Breast epithelium (tissue), 3 donors: ENCODE measurements around the gene ERC1.

ENCODE experiments used
- POLR2A ChIP-seq: fragments of 450-650 bp; IDR thresholded peaks from one replicate; pipeline ENCODE4 v1.6.1; 2016; ENCODE audit warnings: antibody characterized with exemption, mild to moderate bottlenecking, moderate library complexity
- POLR2AphosphoS5 ChIP-seq, 3 donors: sonication (generic); formaldehyde crosslinking; IDR thresholded peaks; one replicate each; pipeline ENCODE4 v1.6.1; 2017; ENCODE audit warnings: antibody characterized with exemption in 3 of 3
- TF ChIP-seq, protein P1 (sequence below), 3 donors: fragments of 450-650 bp; IDR thresholded peaks; one replicate each; pipeline ENCODE4 v1.5.1; 2016 to 2017; ENCODE audit warnings: antibody characterized with exemption in 3 of 3, mild to moderate bottlenecking in 3 of 3, moderate library complexity in 3 of 3

GRCh38 chr12:1532375-1533165, 541.5 kb downstream of the ERC1 start:
- TF ChIP-seq POLR2AphosphoS5 (IDR thresholded peaks at IDR 0.05) (no peak), POLR2A (no peak)
- TF ChIP-seq, protein P1, sequence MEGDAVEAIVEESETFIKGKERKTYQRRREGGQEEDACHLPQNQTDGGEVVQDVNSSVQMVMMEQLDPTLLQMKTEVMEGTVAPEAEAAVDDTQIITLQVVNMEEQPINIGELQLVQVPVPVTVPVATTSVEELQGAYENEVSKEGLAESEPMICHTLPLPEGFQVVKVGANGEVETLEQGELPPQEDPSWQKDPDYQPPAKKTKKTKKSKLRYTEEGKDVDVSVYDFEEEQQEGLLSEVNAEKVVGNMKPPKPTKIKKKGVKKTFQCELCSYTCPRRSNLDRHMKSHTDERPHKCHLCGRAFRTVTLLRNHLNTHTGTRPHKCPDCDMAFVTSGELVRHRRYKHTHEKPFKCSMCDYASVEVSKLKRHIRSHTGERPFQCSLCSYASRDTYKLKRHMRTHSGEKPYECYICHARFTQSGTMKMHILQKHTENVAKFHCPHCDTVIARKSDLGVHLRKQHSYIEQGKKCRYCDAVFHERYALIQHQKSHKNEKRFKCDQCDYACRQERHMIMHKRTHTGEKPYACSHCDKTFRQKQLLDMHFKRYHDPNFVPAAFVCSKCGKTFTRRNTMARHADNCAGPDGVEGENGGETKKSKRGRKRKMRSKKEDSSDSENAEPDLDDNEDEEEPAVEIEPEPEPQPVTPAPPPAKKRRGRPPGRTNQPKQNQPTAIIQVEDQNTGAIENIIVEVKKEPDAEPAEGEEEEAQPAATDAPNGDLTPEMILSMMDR (IDR thresholded peaks at IDR 0.05): no peak
